Activated naive CD8-positive, alpha-beta T cell treated with anti-CD3 and anti-CD28 coated beads, Interleukin-2, amount 50 U/mL, for 24 hours (primary cell): Measurements from ENCODE around the gene CHRNA5.
A peak's percentile ranks its signal among the peaks of the same experiment; 100 is the strongest.
"Not testable (repeated sequence)": the region's sequence is repeated elsewhere in the genome, so short reads cannot be mapped to it uniquely, and the experiment has no call there.

Experiments used
- ATAC-seq: fragments of 150-1000 bp; cut with Tn5 transposase; one replicate; pipeline ENCODE4 v1.10.0; 2021
- DNase-seq: peaks from one replicate; pipeline ENCODE4 v3.0.0; 2021
- H3K27ac Mint-ChIP-seq: one replicate; pipeline ENCODE4 v1.8.0; 2021; ENCODE audit warnings: mild to moderate bottlenecking, mixed read lengths
- H3K27me3 Mint-ChIP-seq: one replicate; pipeline ENCODE4 v1.8.0; 2021; ENCODE audit warnings: mixed read lengths
- H3K36me3 Mint-ChIP-seq: one replicate; pipeline ENCODE4 v1.8.0; 2021; ENCODE audit warnings: low read depth, mixed read lengths
- H3K4me1 Mint-ChIP-seq: one replicate; pipeline ENCODE4 v1.8.0; 2021; ENCODE audit warnings: mixed read lengths
- H3K4me3 Mint-ChIP-seq: one replicate; pipeline ENCODE4 v1.8.0; 2021; ENCODE audit warnings: mild to moderate bottlenecking, moderate library complexity, mixed read lengths
- H3K9me3 Mint-ChIP-seq: one replicate; pipeline ENCODE4 v1.8.0; 2021; ENCODE audit warnings: mixed read lengths

CHRNA5 gene

DNA sequence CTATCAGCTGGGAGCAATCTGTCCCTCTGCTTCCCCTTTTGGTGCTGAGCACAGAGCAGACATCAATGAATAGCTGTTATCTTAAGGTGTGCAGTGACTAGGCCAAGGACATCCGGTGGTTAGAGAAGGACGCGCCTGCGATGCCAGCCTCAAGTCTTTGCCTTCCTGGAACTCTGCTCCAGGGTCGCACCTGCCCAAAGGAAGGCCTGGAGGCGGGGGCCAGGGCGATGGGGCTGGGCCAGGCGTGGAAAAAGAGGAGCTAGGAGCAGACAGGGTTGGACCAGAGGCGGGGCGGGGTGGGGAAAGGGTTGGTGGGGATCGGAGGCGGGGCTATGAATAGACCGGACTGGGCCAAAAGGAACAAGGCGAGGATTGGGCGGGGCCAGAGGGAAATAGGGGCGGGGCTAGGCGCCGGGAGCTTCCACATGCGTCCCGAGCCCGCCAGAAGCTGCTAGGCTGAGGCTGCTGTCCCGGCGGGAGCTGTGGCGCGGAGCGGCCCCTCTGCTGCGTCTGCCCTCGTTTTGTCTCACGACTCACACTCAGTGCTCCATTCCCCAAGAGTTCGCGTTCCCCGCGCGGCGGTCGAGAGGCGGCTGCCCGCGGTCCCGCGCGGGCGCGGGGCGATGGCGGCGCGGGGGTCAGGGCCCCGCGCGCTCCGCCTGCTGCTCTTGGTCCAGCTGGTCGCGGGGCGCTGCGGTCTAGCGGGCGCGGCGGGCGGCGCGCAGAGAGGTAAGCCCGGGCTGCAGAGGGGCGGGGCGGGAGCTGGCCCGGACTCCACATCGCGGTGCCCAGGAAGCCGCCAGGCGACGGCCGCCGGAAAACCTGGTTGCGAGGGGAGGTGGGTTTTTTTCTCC lies at the start of gene CHRNA5:
Gene CHRNA5, plus strand, starts transcription at position 424 of the 854 bp plus-strand sequence. Its CDS starts 200 bp downstream, at position 624.
- Mint-ChIP-seq H3K4me3 (peak within 1 kb of the TSS; percentile 85), H3K36me3 (no peaks in the 10 kb centered on the region), H3K27me3 (peaks cover 21% of the 10 kb centered on the region), H3K27ac (peak within 1 kb of the TSS; percentile 65), H3K4me1 (peaks cover 27% of the 10 kb centered on the region), H3K9me3 (no peaks in the 10 kb centered on the region)
- peak; percentile 81 for DNase-seq
- ATAC-seq: peak; percentile 80

DNA sequence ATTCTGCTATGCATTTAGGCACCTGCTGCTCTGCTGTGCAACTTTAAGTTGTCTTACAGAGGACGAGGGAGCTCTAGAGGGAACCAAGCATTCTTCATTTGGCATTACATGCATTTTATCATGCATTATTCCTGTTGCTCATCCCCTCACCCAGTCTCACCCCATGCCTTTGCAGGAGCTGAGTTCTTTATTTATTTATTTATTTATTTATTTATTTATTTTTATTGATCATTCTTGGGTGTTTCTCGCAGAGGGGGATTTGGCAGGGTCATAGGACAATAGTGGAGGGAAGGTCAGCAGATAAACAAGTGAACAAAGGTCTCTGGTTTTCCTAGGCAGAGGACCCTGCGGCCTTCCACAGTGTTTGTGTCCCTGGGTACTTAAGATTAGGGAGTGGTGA lies 45.3 kb upstream of the CHRNA5 start:
- not testable (repeated sequence) for DNase-seq, H3K9me3 Mint-ChIP-seq, H3K27me3 Mint-ChIP-seq, H3K4me1 Mint-ChIP-seq, H3K4me3 Mint-ChIP-seq, H3K27ac Mint-ChIP-seq, ATAC-seq, H3K36me3 Mint-ChIP-seq

DNA sequence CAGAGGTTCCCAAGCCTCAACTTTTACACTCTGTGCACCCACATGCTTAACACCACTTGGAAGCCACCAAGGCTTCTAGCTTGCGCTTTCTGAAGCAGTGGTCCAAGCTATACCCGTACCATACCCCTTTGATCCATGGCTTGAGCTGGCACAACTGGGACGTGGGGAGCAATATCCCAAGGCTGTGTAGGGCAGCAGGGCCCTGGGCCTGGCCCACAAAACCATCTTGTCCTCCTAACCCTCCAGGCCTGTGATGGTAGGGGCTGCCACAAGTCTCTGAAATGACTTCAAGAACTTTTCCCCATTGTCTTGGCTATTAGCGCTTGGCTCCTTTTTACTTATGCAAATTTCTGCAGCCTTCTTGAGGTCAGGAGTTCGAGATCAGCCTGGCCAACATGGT lies 41.1 kb upstream of the CHRNA5 start:
- ATAC-seq (no peak), DNase-seq (no peak)
- no peaks in the 10 kb centered on the region for H3K36me3 Mint-ChIP-seq
- H3K27ac Mint-ChIP-seq: no peak overlapping the region
- H3K27me3 Mint-ChIP-seq: no peaks in the 10 kb centered on the region
- no peaks in the 10 kb centered on the region for H3K9me3 Mint-ChIP-seq
- H3K4me3 Mint-ChIP-seq: no peak overlapping the region
- no peaks in the 10 kb centered on the region for H3K4me1 Mint-ChIP-seq

DNA sequence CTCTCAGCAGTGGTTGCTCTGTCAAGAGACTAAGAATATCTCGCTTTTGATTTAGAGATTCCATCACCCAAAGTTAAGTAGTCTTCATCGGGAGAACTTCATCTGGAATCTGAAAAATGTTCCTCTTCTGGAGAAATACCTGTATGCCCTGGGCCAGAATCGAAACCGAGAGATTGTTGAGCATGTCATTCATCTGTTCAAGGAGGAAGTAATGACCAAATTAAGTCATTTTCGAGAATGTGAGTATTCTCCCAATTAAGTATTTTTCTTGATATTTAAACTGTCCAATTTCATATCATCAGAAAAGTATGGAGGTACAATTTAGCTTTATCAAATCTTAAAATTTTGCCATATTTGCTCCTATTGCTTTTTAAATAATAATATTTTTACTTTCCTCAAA lies 38.0 kb upstream of the CHRNA5 start:
- Mint-ChIP-seq H3K9me3 (no peaks in the 10 kb centered on the region), H3K36me3 (no peaks in the 10 kb centered on the region), H3K27ac (no peak overlapping the region), H3K27me3 (no peaks in the 10 kb centered on the region), H3K4me1 (no peaks in the 10 kb centered on the region), H3K4me3 (no peak overlapping the region)
- no peak for ATAC-seq
- DNase-seq: no peak

DNA sequence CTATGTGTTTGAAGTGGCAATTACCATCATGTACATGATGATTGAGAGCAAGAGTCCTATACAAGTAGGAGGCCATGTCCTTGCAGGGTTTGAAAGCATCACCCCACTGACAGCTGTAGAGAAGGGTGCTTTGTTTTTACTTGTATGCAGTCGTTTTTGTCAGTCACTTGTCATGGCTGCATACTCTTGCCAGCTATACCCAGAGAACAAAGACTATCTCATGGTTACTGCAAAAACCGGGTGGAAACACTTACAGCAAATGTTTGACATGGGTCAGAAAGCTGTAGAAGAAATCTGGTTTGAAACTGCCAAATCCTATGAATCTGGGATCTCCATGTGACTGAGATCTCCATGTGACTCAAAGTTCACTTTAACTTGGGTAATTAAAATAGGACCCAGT lies 32.0 kb upstream of the CHRNA5 start:
- DNase-seq: no peak
- no peaks in the 10 kb centered on the region for H3K27me3 Mint-ChIP-seq
- ATAC-seq: no peak
- H3K4me3 Mint-ChIP-seq: no peak overlapping the region
- no peaks in the 10 kb centered on the region for H3K4me1 Mint-ChIP-seq
- no peaks in the 10 kb centered on the region for H3K9me3 Mint-ChIP-seq
- H3K36me3 Mint-ChIP-seq: no peaks in the 10 kb centered on the region
- no peak overlapping the region for H3K27ac Mint-ChIP-seq

DNA sequence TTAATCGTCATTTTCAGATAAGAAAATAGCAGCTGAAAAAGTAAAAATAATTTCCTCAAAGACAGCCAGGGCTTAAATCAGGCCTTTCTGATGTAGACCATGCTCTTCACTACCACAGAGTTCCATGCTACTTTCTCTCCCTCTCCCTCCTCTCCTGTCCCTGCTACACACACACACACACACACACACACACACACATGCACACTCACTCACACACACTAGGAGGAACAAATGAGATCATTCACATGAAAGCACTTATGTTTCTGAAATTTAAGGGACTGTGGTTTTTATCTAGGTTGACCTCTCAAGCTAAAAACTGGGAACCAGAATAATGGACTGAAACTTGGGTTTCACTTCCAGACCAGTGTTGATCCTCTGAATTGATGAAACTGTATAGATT lies 29.2 kb upstream of the CHRNA5 start:
- H3K9me3 Mint-ChIP-seq: no peaks in the 10 kb centered on the region
- no peaks in the 10 kb centered on the region for H3K27me3 Mint-ChIP-seq
- peaks cover 2% of the 10 kb centered on the region for H3K36me3 Mint-ChIP-seq
- DNase-seq (no peak), ATAC-seq (no peak)
- peaks cover 10% of the 10 kb centered on the region for H3K4me1 Mint-ChIP-seq
- no peak overlapping the region for H3K4me3 Mint-ChIP-seq
- no peak overlapping the region for H3K27ac Mint-ChIP-seq

DNA sequence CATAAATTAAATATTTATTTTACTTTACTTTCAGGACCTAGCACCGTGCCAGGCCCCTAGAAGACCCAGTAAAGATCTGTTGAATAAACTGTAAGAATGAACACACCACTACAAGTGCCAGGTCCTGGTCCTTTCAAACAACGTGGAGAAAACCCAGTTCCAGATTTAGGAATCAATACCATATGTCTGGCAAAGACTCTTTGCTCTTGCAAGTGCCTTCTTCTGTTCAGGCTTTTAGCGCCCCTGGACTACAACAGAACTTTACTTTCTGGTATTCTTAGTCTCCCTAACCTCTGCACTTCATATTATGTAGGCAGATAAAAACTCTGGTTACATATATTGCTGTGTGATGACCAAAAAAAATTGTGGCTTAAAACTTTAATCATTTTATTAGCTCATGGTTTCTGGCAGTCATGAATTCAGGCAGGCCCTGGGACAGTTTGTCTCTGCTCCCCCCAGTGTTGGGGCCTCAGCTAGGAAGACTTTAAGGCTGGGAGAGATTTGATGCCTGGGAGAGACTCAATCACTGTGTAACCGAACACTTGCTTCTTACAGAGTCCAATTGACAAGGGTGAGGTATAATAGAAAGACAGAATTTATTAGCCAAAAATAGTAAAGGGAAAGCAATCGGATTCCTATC lies 27.9 kb upstream of the CHRNA5 start:
- Mint-ChIP-seq H3K4me3 (no peak overlapping the region), H3K27me3 (no peaks in the 10 kb centered on the region), H3K4me1 (peaks cover 20% of the 10 kb centered on the region), H3K36me3 (peaks cover 13% of the 10 kb centered on the region), H3K27ac (no peak overlapping the region), H3K9me3 (no peaks in the 10 kb centered on the region)
- DNase-seq (no peak), ATAC-seq (no peak)

DNA sequence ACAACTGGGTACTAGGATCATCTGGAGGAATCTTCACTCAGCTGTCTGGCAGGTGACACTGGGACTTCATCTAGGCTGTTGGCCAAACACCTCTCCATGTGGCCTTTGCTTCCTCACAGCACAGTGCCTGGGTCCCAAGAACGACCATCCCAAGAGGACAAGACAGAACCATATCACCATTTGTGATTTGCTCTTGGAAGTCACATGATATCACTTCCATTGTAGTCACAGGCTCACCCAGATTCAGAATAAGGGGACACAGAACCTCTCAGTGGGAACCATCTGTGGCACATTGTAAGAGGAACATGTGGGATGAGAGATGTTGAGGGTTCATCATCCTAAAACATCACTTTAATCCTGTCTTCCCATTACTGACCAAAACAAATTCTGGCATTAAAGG lies 27.0 kb upstream of the CHRNA5 start:
- peaks cover 23% of the 10 kb centered on the region for H3K36me3 Mint-ChIP-seq
- H3K4me3 Mint-ChIP-seq: no peak overlapping the region
- H3K9me3 Mint-ChIP-seq: no peaks in the 10 kb centered on the region
- H3K4me1 Mint-ChIP-seq: peaks cover 29% of the 10 kb centered on the region
- H3K27me3 Mint-ChIP-seq: no peaks in the 10 kb centered on the region
- H3K27ac Mint-ChIP-seq: no peak overlapping the region
- DNase-seq (no peak), ATAC-seq (no peak)

DNA sequence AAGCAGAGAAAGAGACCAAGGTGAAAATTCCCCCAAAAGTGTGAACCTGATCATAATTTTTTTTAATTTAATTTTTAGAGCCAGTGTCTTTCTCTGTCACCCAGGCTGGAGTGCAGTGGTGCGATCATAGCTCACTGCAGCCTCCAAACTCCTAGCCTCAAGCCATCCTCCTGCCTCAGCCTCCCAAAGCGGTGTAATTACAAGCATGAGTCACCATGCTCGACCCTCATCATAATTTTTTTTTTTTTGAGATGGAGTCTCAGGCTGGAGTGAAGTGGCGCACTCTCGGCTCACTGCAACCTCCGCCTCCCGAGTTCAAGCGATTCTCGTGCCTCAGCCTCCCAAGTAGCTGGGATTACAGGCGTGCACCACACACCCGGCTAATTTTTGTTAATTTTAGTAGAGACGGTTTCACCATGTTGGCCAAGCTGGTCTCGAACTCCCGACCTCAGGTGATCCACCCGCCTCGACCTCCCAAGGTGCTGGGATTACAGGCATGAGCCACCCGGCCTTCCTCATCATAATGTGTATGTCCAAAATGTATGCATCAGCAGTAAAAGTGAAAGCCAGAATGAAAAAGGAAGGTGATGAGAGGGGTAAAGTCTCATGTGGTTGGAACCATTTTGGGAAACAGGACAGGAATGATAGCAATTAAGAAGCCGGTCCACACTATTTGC lies 25.7 kb upstream of the CHRNA5 start:
- not testable (repeated sequence) for ATAC-seq, H3K9me3 Mint-ChIP-seq, H3K27me3 Mint-ChIP-seq
- H3K36me3 Mint-ChIP-seq: peaks cover 24% of the 10 kb centered on the region
- H3K4me1 Mint-ChIP-seq: peaks cover 31% of the 10 kb centered on the region
- DNase-seq: peak; percentile 8
- H3K27ac Mint-ChIP-seq: peak overlapping the region; percentile 93
- H3K4me3 Mint-ChIP-seq: peak overlapping the region; percentile 92

DNA sequence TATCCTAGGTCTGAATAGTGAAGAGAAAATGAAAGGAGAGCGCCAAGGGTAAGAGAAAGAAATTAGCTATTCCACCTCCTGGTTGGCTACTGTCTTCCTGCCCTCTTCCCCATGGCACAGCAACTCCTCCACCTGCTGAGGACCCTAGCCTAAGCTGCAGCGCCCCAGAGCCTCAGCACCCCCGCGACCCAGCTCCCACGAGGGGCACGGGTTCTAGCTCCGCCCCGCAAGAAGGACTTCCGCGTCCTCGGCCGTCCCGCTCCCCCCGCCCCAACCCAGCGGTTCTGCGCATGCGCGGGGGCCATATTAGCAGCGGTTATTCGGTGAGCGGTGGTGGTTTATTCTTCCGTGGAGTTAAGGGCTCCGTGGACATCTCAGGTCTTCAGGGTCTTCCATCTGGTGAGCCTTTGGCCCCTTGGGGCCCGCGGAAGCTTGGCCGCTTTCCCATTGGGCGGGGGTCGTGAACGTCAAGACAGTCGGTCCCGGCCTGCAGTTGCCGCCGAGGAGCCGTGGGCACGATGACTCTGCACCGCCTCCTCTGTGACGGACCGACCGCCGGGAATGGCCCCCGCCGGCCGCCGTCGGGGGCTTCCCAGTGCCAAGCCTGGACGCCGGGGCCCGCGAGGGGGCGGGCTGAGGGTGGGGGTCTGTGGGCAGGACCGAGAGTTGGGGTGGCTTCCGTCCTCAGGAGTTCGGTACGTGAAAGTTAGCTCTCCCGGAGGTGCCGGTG lies 25.0 kb upstream of the CHRNA5 start, which contains the start of gene PSMA4:
Gene PSMA4, plus strand, starts transcription at position 304 of the 730 bp plus-strand sequence. CDS start 1,484 bp downstream, outside the sequence.
- DNase-seq (peak; percentile 96), ATAC-seq (peak; percentile 88)
- peaks cover 32% of the 10 kb centered on the region for H3K4me1 Mint-ChIP-seq
- H3K4me3 Mint-ChIP-seq: peak within 1 kb of the TSS; percentile 92
- no peaks in the 10 kb centered on the region for H3K9me3 Mint-ChIP-seq
- H3K27me3 Mint-ChIP-seq: no peaks in the 10 kb centered on the region
- H3K36me3 Mint-ChIP-seq: peaks cover 29% of the 10 kb centered on the region
- H3K27ac Mint-ChIP-seq: peak within 1 kb of the TSS; percentile 93

DNA sequence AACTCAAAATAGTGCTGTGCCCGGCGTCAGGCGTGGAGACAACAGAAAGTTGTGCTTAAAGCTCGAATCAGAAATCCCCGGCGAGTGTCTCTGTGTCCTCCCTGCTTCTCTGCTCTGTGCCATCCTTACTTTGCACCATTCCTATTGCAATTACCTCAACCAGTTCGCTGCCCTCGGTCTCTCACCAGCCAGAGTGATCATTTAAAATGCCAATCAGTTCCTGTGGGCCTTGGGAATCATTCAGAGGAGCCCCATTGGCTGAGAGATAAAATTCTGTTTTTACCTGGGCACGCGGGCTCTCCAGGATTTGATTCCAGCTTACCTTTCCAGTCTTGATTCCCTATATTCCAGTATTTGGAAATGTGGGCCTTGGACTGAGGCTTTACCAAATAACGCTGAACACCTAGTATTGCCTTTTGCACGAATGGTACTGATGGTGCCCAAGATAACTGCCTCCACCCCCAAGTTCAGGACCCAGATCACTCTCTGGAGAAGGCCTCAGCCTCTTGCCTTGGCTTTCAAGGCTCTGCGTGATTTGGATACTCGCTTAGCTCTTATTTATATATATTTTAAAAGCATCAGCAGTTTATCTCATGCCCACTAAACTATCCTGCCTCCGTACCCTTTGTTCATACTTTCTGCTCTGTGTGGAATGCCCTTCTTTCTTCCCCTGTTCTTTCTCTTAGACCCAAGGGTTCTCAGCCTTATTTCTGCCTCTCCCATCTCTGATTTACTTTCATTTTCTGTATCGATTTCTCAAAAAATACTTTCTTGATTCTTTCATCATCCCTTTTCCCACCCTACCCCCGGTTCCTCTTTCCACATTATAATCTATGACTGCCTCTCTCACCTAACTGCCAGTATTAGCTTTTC lies 24.2 kb upstream of the CHRNA5 start:
- Mint-ChIP-seq H3K4me1 (peaks cover 32% of the 10 kb centered on the region), H3K27me3 (no peaks in the 10 kb centered on the region), H3K36me3 (peaks cover 37% of the 10 kb centered on the region), H3K4me3 (peak overlapping the region; percentile 92), H3K9me3 (no peaks in the 10 kb centered on the region), H3K27ac (peak overlapping the region; percentile 93)
- DNase-seq (peak; percentile 7), ATAC-seq (peak; percentile 11)

DNA sequence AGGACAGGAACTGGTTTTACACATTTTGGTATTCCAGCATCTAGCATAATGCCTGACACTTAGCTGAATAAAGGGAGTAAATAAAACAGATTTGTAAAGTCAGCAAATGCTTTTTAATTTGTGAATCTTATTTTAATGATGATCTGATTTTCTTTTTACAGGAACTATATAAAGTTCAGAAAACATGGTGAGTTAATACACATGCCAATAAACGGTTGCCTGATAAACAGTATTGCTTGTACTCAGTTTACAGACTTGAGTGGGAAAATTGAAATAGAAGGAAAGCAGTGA lies 23.6 kb upstream of the CHRNA5 start:
- Mint-ChIP-seq H3K27ac (peak overlapping the region; percentile 93), H3K36me3 (peaks cover 42% of the 10 kb centered on the region), H3K4me3 (peak overlapping the region; percentile 92), H3K9me3 (no peaks in the 10 kb centered on the region), H3K27me3 (no peaks in the 10 kb centered on the region), H3K4me1 (peaks cover 32% of the 10 kb centered on the region)
- ATAC-seq (no peak), DNase-seq (no peak)

DNA sequence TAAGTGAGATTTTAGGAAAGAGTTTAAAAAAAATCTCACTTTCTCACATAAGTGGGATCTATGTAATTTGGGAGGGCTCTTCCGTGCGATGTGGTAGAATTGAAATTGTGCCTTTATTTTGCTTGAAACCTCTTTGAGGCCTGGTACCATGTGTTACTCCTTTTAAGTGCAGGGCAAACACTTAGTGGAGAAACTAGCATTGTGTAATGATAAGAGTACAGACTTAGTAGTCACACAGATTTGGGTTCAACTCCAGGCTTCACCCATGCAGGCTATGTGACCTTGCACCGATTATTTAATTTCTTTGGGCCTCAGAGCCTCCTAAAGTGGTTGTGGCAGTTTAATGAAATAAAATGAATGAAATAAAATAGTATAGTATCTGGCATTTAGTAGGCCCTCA lies 22.7 kb upstream of the CHRNA5 start:
- DNase-seq (no peak), ATAC-seq (no peak)
- H3K4me3 Mint-ChIP-seq: peak overlapping the region; percentile 92
- peaks cover 45% of the 10 kb centered on the region for H3K36me3 Mint-ChIP-seq
- H3K9me3 Mint-ChIP-seq: no peaks in the 10 kb centered on the region
- H3K27me3 Mint-ChIP-seq: no peaks in the 10 kb centered on the region
- H3K27ac Mint-ChIP-seq: peak overlapping the region; percentile 93
- peaks cover 32% of the 10 kb centered on the region for H3K4me1 Mint-ChIP-seq

DNA sequence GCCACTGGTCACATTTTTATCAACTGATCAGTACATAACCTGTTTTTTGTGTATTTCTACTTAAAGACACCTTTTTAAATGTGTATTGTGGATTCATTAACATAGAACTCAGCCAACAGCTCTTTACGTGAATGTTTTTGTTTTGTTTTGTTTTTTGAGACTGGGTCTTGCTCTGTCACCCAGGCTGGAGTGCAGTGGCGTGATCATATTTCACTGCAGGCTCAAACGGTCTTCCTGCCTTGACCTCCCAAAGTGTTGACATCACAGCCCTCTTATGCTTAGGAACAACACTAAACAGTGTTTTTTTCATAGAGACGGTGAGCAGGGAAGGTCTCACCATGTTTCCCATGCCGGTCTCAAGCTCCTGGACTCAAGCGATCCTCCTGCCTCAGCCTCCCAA lies 15.1 kb upstream of the CHRNA5 start:
- Mint-ChIP-seq H3K27me3 (no peaks in the 10 kb centered on the region), H3K4me1 (no peaks in the 10 kb centered on the region), H3K36me3 (peaks cover 38% of the 10 kb centered on the region), H3K9me3 (no peaks in the 10 kb centered on the region), H3K27ac (no peak overlapping the region), H3K4me3 (no peak overlapping the region)
- DNase-seq: no peak
- ATAC-seq: no peak
